LNCAP (cell line): Measurements from ENCODE around the gene DCC.

Experiments
- CTCF ChIP-seq: fragments of 450-650 bp; IDR thresholded peaks from 2 replicates; pipeline ENCODE4 v1.5.1; 2017; ENCODE audit warnings: mild to moderate bottlenecking

The DCC gene

GRCh38 chr18:53489266-53489665, 1149.3 kb downstream of the DCC start:
- no peak for TF ChIP-seq CTCF

- no peak for TF ChIP-seq CTCF
These were observed 1150.0 kb downstream of the DCC start for GRCh38 chr18:53490019-53490418.

GRCh38 chr18:53496028-53496427, 1156.0 kb downstream of the DCC start:
- TF ChIP-seq CTCF, result no peak

- TF ChIP-seq CTCF, result no peak
These were observed 1164.0 kb downstream of the DCC start for GRCh38 chr18:53503914-53504441.

- no peak for TF ChIP-seq CTCF
These were observed 1168.5 kb downstream of the DCC start for GRCh38 chr18:53508529-53508928.

GRCh38 chr18:53509886-53510285, 1169.9 kb downstream of the DCC start:
- TF ChIP-seq CTCF, result no peak

- TF ChIP-seq CTCF, result no peak
These were observed 1181.1 kb downstream of the DCC start for GRCh38 chr18:53521068-53521467.

- no peak for TF ChIP-seq CTCF
These were observed 1186.3 kb downstream of the DCC start for GRCh38 chr18:53526101-53526870.
